GM12878 (cell line): Measurements from ENCODE around the gene MYCBP. TPM values are rescaled to one million over a fixed set of nuclear protein-coding genes. Genes with fewer than 3 reads are reported as not detected.
A peak's percentile ranks its signal among the peaks of the same experiment; 100 is the strongest.

Experiments used
- ATAC-seq: fragments of 200-7000 bp; cut with Tn5 transposase; 3 replicates; pipeline ENCODE4 v1.9.1; 2020; ENCODE audit warnings: mild to moderate bottlenecking, moderate library complexity
- BruUV-seq: library from RNA; stranded (reverse); fragments of 400-500 nt; replicated peaks from 2 replicates; lab custom pipeline; 2021; lab: Mats Ljungman, UMichigan
- CTCF ChIA-PET: fragments of 300-600 bp; sonication (Branson Sonifier 250); formaldehyde crosslinking; extraction: SDS; loops from one replicate; lab custom pipeline; 2021; ENCODE audit warnings: inconsistent platforms; lab: Yijun Ruan, JAX
- POLR2A ChIA-PET: fragments of 350-600 bp; formaldehyde crosslinking; extraction: SDS; loops from one replicate; lab custom pipeline; 2021; ENCODE audit warnings: inconsistent platforms; lab: Charles Lee
- RAD21 ChIA-PET: fragments of 300-600 bp; sonication (Branson Sonifier 250); formaldehyde crosslinking; loops from one replicate; lab custom pipeline; 2023; ENCODE audit warnings: antibody characterized with exemption; ENCODE audit not compliant: unreplicated experiment; lab: Charles Lee
- SMC1A ChIA-PET: fragments of 300-600 bp; sonication (Branson Sonifier 250); formaldehyde crosslinking; loops from one replicate; lab custom pipeline; 2023; ENCODE audit not compliant: unreplicated experiment, uncharacterized antibody; lab: Charles Lee
- DNase-seq: peaks from one replicate; pipeline ENCODE4 v3.0.0-alpha.2; 2011; ENCODE audit warnings: low read depth, low spot score
- FAIRE-seq: peaks from 3 replicates; lab custom pipeline; 2011; peaks lifted over from hg19 to GRCh38; lab: Jason Lieb, UNC
- H2AFZ ChIP-seq: 2 replicates; pipeline ENCODE4 v1.6.0; 2011; ENCODE audit warnings: low read depth, low read length, control low read depth; ENCODE audit not compliant: control insufficient read depth
- H3K27ac ChIP-seq: 2 replicates; pipeline ENCODE4 v1.5.1; 2011; ENCODE audit warnings: control low read depth; ENCODE audit not compliant: control insufficient read depth, insufficient read depth
- H3K27me3 ChIP-seq, 2 experiments: replicated peaks in 1 of 2; 2 replicates each; pipeline versions ENCODE4 v1.6.0 to v1.6.1; 2011; ENCODE audit warnings: low read length in 1 of 2; ENCODE audit not compliant: control insufficient read depth in 2 of 2, insufficient read depth in 2 of 2
- H3K36me3 ChIP-seq, 2 experiments: 2 replicates each; pipeline ENCODE4 v1.5.1; 2011; ENCODE audit warnings: low read length in 1 of 2; ENCODE audit not compliant: control insufficient read depth in 2 of 2, insufficient read depth in 2 of 2
- H3K4me1 ChIP-seq: 2 replicates; pipeline ENCODE4 v1.6.1; 2011; ENCODE audit warnings: mild to moderate bottlenecking, low read length, moderate library complexity, mixed read lengths; ENCODE audit not compliant: control insufficient read depth, insufficient read depth
- H3K4me2 ChIP-seq: 2 replicates; pipeline ENCODE4 v1.6.0; 2011; ENCODE audit warnings: control low read depth; ENCODE audit not compliant: control insufficient read depth, insufficient read depth
- H3K4me3 ChIP-seq: fragments of 200-600 bp; sonication (generic); 2 replicates; pipeline ENCODE4 v1.5.1; 2016
- H3K79me2 ChIP-seq: 2 replicates; pipeline ENCODE4 v1.6.0; 2011; ENCODE audit warnings: low read length; ENCODE audit not compliant: control insufficient read depth, insufficient read depth
- H3K9ac ChIP-seq: 2 replicates; pipeline ENCODE4 v1.8.0; 2011; ENCODE audit warnings: low read length, control low read depth, mixed read lengths; ENCODE audit not compliant: control insufficient read depth, insufficient read depth
- H3K9me3 ChIP-seq: replicated peaks from 3 replicates; pipeline ENCODE4 v1.5.1; 2011; ENCODE audit warnings: mild to moderate bottlenecking, low read length; ENCODE audit not compliant: control insufficient read depth, insufficient read depth
- H4K20me1 ChIP-seq: 2 replicates; pipeline ENCODE4 v1.6.0; 2011; ENCODE audit not compliant: control insufficient read depth, insufficient read depth
- ATF2 ChIP-seq: IDR thresholded peaks from 2 replicates; pipeline ENCODE4 v1.6.1; 2012; ENCODE audit warnings: low read length, inconsistent platforms
- BHLHE40 ChIP-seq, 2 experiments: fragments of 450-650 bp in 1 of 2; IDR thresholded peaks; 2 replicates each; pipeline ENCODE4 v1.6.1; 2011 to 2017; ENCODE audit warnings: low read depth in 2 of 2, borderline replicate concordance in 1 of 2, improper control_type of control experiment in 1 of 2, low read length in 1 of 2, mild to moderate bottlenecking in 1 of 2
- EZH2 ChIP-seq: IDR thresholded peaks from 2 replicates; pipeline ENCODE4 v1.6.1; 2012; ENCODE audit warnings: low read depth, mild to moderate bottlenecking, control low read depth, inconsistent platforms, low read length, borderline replicate concordance; ENCODE audit not compliant: control insufficient read depth
- JUND ChIP-seq: IDR thresholded peaks from 2 replicates; pipeline ENCODE4 v1.6.1; 2012; ENCODE audit warnings: low read depth, mild to moderate bottlenecking, low read length, improper control_type of control experiment, moderate library complexity
- RFX5 ChIP-seq: IDR thresholded peaks from 2 replicates; pipeline ENCODE4 v1.6.1; 2011; ENCODE audit warnings: low read depth, low read length, improper control_type of control experiment
- SMARCA5 ChIP-seq: fragments of 450-650 bp; IDR thresholded peaks from 2 replicates; pipeline ENCODE4 v1.6.1; 2017; ENCODE audit warnings: mild to moderate bottlenecking
- STAT1 ChIP-seq: fragments of 450-650 bp; conservative IDR thresholded peaks from 2 replicates; pipeline ENCODE4 v1.6.1; 2014; ENCODE audit warnings: antibody characterized with exemption, mild to moderate bottlenecking
- SUZ12 ChIP-seq: fragments of 200-600 bp; sonication (generic); IDR thresholded peaks from one replicate; pipeline ENCODE4 v1.6.1; 2018; ENCODE audit warnings: antibody characterized with exemption, mild to moderate bottlenecking; ENCODE audit not compliant: unreplicated experiment
- YBX1 ChIP-seq: fragments of 450-650 bp; IDR thresholded peaks from 2 replicates; pipeline ENCODE4 v1.6.1; 2016; ENCODE audit warnings: antibody characterized with exemption
- ZNF217 ChIP-seq: fragments of 450-650 bp; IDR thresholded peaks from 2 replicates; pipeline ENCODE4 v1.6.1; 2017; ENCODE audit warnings: antibody characterized with exemption, mild to moderate bottlenecking
- ZNF384 ChIP-seq: IDR thresholded peaks from 2 replicates; pipeline ENCODE4 v1.6.1; 2012; ENCODE audit warnings: low read depth, mild to moderate bottlenecking, low read length, improper control_type of control experiment, borderline replicate concordance
- WGBS: methylation state at CpG from one replicate; pipeline ENCODE4 v1.1.6; 2016; ENCODE audit warnings: low lambda C conversion rate; ENCODE audit not compliant: insufficient replicate concordance, insufficient coverage; ENCODE audit errors: missing lambda C conversion rate; 5-methylcytosine and 5-hydroxymethylcytosine counted together
- in situ Hi-C: fragments of 300-500 bp; cut with MboI; formaldehyde crosslinking; loops from 9 replicates; pipeline ENCODE4 v1.14.3; 2018; ENCODE audit warnings: mixed read lengths
- intact Hi-C: fragments of 100-400 bp; cut with micrococcal nuclease; formaldehyde crosslinking; loops from one replicate; pipeline ENCODE4 v1.14.2; 2022; ENCODE audit not compliant: unreplicated experiment
- polyA plus RNA-seq, 11 experiments: library from polyadenylated mRNA; depleted of rRNA in 4 of 11; unstranded in 6 of 11; stranded (reverse) in 5 of 11; fragments of >200 nt; fragmentation: Nextera tagmentation in 4 of 11; fragmentation: Illumina TruSeq in 1 of 11; extraction: Ambion mirVana in 4 of 11; extraction: Trizol in 1 of 11; gene quantifications; 1 replicate in 1 of 11; 2 replicates in 10 of 11; pipeline versions ENCODE4 v1.2.1 to v1.2.3, GENCODE V29; 2011 to 2016; ENCODE audit warnings: inconsistent platforms in 2 of 11, missing spikeins in 2 of 11, low read depth in 1 of 11
- total RNA-seq, 4 experiments: library from RNA; depleted of rRNA in 3 of 4; stranded (reverse); fragments of >200 nt in 3 of 4; fragmentation: Illumina TruSeq in 1 of 4; extraction: Trizol in 1 of 4; gene quantifications; 2 replicates each; pipeline versions ENCODE4 v1.2.1 to v1.2.3, GENCODE V29; 2013 to 2021

Gene MYCBP
- total and polyA plus RNA-seq, 10 of the 15 experiments (the other 5 are each of a cell fraction or from before 2014, with no cell fraction given): 26.1 to 210 (median 43.1) TPM

DNA sequence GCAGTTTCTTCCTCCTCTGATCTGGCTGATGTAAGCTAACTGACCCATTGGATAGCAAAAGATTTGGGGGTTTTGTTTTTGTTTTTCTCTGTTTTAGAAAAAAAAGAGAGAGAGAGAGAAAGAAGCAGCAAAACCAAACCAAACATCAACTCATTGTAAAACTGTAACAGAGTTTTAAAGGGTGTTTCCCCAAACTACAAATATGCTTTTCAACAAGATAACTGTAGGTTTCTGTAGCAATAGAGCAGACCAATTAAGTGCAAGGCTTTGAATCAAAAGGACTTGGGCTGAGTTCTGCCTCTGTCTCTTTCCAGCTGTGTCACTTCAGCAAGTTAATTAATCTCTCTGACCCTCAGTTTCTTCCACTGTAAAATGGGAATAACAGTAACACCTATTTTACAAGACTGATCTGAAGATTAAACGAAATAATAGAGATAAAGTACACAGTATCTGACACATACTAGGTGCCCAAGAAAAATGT, 58.1 kb downstream of the MYCBP start:
- Histone ChIP-seq H3K9ac (no peak overlapping the region), H3K27me3 (no peaks in the 10 kb centered on the region), H3K4me3 (no peak overlapping the region), H4K20me1 (no peaks in the 10 kb centered on the region), H3K36me3 (no peaks in the 10 kb centered on the region), H3K4me1 (peaks cover 11% of the 10 kb centered on the region), H3K27ac (no peak overlapping the region), H3K79me2 (no peaks in the 10 kb centered on the region), H2AFZ (no peak overlapping the region), H3K4me2 (no peak overlapping the region; the same call in 1 of the 2 replicates), H3K9me3 (no peaks in the 10 kb centered on the region; the same call in 1 of the 3 replicates)
- TF ChIP-seq YBX1 (no peak), ZNF384 (peak; percentile 75), EZH2 (no peak), ZNF217 (peak; percentile 83; the same call in 1 of the 2 replicates), BHLHE40 (IDR thresholded peaks at IDR 0.05; ENCODE audit: borderline replicate concordance in 1 of 2, low read depth in 2 of 2, low read length in 1 of 2) (0 out of 4 replicates have a peak, but pooled peaks of 1 of the 2 experiments have one; percentile 24), SMARCA5 (peak; percentile 66; the same call in 1 of the 2 replicates), ATF2 (no peak), SUZ12 (no peak), STAT1 (no peak), RFX5 (no peak), JUND (no peak)
- ChIA-PET CTCF (interaction anchor here (1.1 to 1.5 kb wide), 3 partner anchors 8 to 88 kb away, joined by 3 to 5 read pairs (median 3); no protein-coding TSS in a partner anchor), RAD21 (interaction anchor here (1.1 kb wide), 1 partner anchor 206 kb away, joined by 4 read pairs; no protein-coding TSS in a partner anchor), POLR2A (no interaction called here), SMC1A (interaction anchor here (1.2 to 2.1 kb wide), 3 partner anchors 287 to 785 kb away, joined by 4 to 5 read pairs (median 5); no protein-coding TSS in a partner anchor)
- peak; percentile 54 for FAIRE-seq
- ATAC-seq: peak; percentile 57
- intact Hi-C loops (loop anchor here (5.0 kb wide), 2 partner anchors 208 to 773 kb away; no protein-coding TSS in a partner anchor), in situ Hi-C loops (loop anchor here (5.0 kb wide), 1 partner anchor 788 kb away; no protein-coding TSS in a partner anchor)
- no TSS peak for BruUV-seq
- WGBS: 35% methylated on average over 1 of the region's 1 CpG
- DNase-seq: peak; percentile 21
